GM19023 (cell line): Measurements from ENCODE around the gene ZNF648.
A peak's percentile ranks its signal among the peaks of the same experiment; 100 is the strongest.
"Not testable (repeated sequence)": the region's sequence is repeated elsewhere in the genome, so short reads cannot be mapped to it uniquely, and the experiment has no call there.

Experiments used
- ATAC-seq: cut with Tn5 transposase; IDR thresholded peaks from one replicate; pipeline ENCODE4 v1.9.1; 2021; ENCODE audit warnings: mild to moderate bottlenecking, moderate library complexity; ENCODE audit not compliant: unreplicated experiment

Gene ZNF648

DNA sequence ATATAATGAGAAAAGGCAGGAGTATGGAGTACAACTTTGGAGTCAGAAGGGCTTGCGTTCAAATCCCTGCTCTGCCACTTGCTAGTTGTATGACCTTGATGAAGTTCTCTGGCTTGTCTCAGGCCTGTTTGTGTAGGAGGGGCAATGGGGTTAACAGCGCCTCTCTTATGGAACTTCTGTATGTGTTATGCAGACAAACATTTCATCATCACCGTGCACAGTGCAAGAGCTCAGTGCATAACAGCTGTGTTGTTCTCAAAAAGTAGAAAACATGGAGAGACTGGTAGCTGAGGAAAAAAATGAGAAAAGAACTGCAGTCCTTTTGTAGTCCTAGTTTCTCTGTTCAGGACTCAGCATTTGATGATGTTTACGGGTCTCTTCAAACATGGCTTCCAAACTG is 10.4 kb upstream of the ZNF648 start:
- no peak for ATAC-seq

DNA sequence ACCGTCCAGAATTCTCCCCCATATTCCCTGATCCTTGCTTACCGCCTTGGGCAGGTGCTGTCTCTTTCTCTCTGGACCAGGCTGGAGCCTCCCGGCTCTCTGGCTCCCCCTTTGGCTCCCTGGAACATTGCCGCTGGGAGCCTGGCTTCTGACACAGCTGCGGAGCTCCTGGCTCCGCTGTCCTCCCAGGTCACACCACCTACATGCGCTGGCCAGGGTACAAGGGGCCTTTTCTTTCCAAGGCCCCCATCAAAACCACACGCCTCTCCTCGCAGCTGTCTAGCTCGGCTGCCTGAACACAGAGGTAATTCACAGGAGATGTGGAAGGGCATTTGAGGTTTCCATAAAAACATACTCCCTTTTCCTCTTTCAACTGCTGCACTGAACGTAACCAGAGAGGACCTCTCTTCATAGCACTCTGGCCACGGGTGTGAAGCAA is 7.5 kb upstream of the ZNF648 start:
- ATAC-seq: no peak

DNA sequence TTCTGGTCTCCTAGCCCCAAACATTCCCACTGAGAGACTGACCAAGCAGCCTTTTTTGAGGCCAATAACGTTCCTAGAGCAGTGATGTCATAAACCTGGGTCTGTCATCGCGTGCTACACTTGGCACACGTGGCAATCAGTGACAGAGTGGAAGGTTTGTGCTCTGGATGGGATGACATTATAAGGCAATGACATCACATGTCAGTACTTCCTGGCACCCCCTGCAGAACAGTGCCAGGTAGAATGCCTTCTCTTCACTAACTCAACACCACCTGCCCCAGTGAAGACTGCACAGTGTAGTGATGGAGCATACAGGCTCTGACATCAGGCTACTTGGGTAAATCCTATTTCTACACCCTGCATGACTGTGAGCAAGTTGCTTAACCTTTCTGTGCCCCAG is 5.4 kb upstream of the ZNF648 start:
- ATAC-seq: no peak

DNA sequence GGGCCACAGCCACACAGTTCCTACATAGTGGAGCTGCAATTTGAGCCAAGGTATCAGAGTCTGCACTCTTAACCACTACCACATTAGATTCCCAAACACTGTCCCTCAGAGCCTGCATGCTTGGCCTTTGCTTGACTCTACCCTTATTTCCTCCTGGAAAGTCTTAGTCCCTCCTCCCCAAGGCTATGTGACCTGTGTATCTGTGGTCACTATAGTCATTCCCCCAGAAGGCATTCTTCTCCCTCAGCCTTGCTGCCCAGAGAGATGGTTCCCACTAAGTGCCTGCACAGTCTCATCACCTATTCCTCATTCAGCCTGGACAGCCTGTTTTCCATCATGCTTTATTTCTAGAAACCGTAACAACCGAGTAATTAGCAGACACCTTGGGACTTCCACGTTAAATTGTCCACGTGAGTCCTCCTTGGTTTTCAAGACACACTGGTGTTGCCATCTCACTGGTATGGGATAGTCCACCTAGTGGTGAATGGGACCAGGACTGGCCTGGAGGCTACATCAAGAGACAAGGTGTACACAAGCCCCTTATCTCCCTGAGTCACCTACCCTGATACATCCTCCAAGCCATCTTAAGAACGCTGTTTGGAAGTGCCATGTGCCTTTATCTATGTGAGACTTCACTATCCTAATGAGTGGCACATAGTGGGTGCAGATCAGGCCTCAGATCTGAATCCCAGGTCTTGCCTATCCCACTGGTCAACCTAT is 3.8 kb upstream of the ZNF648 start:
- no peak for ATAC-seq

DNA sequence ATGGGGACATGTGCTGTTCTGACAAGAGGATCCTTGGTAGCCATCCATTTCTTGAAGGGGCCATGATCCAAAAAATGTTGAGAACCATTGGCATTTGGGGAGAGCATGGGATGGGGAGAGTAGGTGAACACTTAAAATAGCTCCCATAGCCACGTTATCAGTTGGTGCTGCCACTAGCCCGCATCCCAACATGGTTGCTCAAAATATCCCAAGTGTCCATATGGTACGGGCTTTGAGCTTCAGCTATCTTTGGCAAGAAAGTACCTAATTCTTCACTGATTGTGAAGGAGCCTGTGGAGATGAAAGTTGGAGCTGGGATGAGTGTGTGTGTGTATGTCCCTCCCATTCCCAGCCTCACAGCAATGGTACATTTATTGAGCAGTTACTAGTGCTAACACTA is 3.1 kb upstream of the ZNF648 start:
- no peak for ATAC-seq

DNA sequence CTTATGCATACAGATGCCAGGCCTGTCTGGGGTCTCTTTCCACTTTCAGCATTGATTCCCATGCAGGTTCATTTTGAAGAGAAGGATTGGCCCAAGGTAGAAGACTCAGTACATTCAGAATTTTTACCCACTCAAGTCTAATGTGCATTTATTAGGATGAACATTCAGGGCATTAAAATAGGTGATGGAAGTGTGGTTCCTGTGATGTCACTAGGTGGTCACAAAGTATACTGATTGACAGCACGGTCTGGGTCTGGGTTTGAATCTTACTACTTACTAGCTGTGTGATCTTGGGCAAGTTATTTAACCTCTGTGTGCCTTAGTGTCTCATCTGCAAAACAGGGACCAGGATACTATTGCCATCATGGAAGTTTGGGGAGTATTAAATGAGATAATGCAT is 711 bp upstream of the ZNF648 start:
- no peak for ATAC-seq

DNA sequence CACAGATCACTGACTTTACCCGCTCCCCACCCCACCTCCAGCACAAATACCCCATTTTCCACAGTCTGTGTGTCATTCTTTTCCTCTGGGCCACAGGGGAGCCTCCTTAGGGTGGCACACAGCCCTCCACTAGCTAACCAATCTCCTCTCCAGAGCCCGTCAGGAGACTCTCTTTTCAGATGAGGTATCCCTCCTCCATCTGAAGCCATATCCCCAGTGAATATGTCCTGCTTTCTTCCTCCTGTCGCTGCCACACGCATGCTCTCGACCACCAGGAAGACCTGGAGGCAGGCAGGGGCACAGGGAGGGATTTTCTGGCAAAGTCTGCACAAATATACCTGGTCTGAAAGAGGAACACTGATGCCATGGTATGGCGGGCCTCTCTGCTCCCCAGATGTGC is 635 bp downstream of the ZNF648 start:
- no peak for ATAC-seq

DNA sequence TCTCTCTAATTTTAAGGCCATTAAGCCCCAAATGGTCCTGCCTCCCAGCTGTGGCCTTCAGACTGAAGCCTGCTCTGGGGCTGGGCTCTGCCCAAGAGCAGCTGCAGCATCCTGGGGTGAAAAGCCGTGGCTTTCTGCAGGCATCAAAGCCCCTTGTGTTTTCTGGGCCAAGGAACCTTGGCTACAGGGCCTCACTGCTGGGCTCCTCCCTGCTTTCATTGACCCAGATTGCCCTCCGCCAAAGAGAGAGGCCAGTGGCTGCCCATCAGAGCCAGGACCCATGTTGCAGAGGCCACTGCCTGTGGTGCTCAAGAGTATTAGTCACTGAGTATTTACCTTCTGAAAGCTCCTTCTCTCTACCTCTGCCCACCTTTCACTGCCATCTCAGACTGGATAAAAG is 1.6 kb downstream of the ZNF648 start:
- no peak for ATAC-seq

DNA sequence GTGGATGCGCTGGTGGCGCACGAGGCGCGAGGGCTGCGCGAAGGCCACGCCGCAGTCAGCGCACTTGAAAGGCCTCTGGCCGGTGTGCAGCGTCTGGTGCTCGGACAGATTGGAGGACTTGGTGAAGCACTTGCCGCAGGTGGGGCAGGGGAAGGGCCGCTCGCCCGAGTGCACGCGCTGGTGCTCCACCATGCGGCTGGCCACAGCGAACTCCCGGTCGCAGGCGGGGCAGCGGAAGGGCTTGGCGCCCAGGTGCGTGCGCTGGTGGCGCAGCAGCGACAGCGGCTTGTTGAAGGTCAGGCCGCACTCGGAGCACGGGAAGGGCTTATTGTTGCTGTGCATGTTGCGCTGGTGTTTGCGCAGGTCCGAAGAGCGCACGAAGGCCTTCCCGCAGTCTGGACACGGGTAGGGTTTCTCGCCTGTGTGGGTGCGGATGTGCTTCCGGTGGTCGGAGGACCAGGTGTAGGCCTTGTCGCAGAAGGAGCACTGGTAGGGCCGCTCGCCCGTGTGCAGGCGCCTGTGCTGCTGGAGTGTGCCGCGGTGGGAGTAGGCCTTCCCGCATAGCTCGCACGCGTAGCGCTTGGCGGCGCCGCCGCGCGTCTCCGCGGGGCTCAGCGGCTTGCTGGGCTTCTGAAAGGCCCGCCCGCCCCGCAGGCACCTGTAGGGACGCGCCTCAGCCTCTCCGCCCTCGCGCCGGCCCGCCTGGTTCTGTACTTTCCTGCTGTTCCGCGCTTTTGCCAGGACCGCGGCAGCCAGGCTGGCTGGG is 4.7 kb downstream of the ZNF648 start:
- no peak for ATAC-seq

DNA sequence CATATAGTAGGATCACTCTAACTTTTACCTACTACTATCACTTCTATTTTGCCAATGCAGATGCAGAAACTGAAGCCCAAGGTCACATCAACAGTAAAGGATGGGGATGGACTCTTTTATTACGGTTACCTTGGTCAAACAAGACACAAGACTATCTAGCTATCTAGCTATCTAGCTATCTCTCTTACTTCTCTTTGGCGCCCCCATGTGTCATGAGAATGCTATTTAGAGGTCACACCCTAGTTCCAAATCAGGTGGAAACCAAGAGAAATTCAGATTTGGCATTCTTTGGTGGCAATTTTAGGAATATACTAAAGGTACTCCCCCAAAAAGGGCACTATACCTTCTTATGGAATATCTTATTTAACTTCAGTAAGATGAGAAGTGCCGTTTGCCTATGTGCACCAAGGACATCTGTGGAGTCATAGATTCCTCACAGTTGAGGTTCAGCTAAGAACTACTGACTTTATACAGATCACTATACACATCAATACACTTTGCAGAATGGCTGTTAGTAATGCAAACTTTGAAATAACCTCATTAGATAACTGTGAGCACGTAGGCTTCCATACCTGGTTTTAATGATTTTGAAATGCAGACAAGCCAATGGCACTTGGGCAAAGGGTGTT is 6.7 kb downstream of the ZNF648 start:
- ATAC-seq: peak; percentile 50

DNA sequence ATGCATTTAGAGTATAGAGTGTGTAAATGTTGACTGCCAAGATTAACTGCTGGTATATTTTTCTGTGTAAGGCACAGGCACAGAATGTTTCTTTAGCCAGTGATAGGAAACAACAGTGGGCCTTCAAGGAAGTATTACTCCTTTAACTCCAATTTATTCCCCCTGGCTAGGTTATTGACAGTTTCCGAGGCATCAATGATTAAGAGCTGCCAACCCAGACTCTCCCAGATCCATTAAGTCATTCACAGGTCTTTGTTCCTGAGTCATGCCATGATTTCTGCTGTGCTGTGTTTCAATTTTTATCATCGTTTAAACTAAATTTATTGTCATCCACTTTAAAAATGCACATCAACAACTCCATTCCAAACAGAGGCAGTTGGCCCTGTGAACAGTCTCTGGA is 9.2 kb downstream of the ZNF648 start:
- no peak for ATAC-seq

DNA sequence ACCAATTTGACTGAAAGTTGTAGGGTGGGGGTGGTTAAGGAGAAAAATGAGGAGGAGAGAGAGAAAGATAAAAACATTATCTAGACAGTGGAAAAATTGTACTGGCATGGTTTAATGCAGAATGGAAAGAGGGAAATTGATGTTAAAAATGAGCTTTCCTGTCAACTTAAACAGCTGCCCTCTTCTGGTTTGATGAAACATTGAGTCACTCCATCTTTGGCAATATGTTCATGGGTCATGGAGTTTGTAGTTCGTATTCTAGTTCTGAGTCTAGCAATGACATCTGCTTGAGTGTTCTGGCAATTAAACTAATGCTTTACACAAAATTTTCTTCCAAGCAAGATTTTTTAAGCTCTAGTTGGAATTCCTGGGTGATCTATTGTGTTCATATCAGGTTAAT is 9.6 kb downstream of the ZNF648 start:
- ATAC-seq: no peak

DNA sequence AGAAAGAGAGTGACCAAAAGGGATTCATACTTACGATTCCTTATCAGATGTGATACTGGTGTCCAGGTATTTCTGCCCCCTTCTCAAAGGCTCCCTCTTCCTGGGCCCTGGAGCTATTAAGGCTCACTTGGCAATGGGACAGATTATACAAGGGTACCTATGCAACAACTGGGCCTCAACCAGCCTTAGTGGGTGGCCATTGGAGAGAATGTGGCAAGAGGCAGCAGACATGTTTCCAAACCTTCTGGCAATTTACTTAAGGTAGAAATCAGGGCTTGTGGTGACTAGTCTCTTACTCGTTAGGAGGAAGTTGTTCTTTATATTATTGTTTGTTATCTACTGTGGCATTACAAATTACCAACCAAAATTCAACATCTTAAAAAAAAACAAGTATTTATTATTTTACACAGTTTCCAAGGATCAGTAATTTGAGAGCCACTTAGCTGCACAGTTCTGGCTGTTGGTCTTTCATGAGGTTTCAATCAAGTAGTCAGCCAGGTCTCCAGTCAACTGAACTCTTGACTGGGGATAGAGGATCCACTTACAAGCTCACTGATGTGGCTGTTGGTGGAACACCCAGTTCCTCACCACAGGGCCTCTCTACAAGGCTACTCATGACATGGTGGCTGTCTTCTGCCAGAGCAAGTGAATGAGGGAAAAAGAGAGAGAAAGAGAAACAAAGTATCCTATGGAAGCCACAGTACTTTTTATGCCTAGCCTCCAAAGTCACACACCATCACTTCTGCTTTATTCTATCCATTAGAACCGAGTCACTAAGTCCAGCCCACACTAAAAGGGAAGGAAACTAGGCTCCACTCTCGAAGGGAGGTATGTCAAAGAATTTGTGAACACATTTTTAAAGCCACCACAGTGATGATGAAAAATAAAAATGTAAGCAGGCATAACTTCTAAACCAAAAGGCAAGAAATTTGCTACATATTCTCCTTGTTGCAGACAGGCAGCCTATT is 10.7 kb downstream of the ZNF648 start:
- no peak for ATAC-seq

DNA sequence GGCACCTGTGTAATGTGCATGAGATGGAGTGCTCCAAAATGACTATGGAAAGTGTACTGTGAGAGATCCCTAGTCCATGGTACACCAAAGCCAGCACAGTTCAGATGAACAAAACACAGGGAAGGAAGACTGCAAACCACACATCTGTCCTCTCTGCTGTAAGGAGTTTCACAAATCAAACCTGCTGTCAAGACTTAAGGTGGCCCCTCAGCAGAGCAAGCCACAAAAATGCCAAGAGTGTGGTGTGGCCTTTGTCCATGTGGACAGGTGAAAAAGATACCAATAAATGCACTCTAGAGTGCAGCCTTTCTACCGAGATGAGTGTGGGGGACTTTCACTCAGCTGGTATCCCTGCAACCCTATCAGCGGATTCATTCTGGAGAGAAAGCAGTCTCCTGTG is 12.9 kb downstream of the ZNF648 start:
- ATAC-seq: no peak

DNA sequence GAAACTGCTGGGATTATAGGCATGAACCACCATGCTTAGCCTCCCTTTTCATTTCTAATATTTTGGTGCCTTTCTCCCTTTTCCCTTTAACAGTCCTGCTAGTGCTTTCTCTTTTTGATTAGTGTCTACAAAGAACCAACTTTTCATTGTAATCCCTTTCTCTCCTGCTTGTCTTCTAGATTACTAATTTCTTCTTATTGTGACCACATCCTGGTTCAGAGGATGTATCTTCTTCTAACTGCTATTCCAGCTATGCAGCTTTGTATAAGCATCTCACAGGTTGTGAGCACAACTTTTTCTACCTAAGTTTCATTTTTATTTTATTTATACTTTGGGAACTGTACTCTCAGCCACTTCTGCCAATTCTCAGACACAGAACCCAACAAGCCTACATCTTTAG is 14.7 kb downstream of the ZNF648 start:
- ATAC-seq: no peak

DNA sequence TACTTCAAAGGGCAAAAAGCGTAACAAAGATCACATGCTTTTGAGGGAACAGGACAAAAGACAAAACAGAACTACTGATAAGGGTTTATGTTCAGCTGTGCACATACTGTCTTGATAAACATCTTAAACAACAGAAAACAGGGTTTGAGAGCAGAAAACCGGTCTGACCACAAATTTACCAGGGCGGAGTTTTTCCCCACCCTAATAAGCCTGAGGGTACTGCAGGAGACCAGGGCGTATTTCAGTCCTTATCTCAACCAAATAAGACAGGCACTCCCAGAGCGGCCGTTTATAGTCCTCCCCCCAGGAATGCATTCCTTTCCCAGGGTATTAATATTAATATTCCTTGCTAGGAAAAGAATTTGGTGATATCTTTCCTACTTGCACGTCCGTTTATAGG is 16.0 kb downstream of the ZNF648 start:
- not testable (repeated sequence) for ATAC-seq

DNA sequence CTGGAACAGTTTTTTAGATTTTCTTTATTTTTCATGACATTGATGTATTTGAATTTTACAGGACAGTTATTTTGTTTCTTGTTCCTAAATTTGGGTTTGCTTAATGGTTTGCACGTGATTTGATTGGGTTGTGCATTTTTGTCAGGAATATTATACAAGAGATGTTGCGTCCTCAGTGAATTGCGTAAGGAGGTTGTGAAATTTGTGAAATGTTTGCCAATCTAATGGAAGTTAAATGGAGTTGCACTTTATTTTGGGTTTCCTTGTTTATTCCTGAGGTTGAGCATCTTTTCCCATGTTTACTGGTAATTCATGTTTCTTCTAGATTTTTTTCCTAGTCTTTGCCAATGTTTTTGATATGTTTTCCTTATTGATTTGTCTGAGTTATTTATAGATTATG is 19.9 kb downstream of the ZNF648 start:
- ATAC-seq: no peak

DNA sequence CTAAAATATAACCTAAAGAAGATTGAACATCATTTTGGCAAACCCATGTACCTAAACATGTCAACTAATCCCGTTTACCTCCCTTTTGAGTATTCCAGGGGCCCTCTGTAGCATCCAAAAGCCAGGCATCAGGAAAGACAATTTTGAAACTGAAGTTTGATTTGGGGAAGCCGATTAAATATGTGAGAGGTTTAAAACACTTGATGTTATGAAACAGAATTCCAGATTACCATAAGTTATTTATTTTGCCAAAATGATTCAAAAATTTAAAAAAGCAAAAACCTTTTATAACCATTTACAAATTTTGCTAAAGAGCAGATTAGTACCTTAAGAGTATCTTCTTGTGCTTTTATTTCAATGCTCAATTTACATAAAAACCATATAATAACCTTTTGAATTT is 23.3 kb downstream of the ZNF648 start:
- no peak for ATAC-seq

DNA sequence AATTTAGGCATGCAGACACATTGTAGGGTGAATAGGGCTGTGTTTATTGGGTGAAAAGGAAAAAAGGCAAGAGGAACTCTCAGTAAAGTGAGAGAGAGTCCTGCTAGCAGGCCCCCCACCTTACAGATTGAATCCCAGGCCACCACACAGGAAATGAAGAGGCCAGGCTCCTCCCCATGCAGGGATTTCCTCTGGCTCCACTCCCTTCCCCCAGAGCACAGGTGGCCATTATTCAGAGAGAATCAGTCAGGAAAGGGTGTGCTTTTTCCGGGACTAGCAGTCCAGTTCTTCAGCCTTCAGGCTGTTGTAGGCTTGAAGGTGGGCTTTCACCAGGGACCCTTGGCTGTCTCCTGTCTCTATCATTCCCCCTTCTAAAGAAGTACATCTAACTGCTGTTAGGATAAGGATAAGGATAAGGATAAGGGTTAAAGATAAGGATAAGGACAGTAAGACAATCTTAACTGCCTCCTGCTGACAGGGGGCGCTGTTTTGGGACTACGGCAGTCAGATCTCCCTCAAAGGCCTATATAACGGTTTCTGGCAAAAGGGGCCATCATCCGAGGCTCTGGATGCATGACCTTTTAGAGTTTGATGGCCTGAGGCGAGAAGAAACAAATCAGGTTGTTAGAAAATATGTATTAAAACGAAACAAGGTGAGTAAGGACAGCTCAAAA is 26.3 kb downstream of the ZNF648 start:
- ATAC-seq: no peak

DNA sequence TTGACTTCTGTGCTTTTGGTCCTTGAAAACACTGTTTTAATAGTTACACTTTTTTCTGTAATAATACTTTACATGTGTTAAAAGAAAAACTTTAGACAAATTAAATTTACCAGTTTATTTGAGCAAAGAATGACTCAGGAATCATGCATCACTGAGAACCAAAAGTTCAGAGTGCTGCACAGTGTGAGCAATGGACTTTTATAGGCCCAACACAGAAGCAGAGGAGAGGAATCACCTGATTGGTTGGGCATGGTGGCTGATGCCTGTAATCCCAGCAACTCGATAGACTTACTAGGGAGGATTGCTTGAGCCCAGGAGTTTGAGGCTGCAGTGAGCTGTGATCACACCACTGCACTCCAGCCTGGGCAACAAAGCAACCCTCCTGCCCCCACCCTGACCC is 29.3 kb downstream of the ZNF648 start:
- no peak for ATAC-seq
